ENCODE results near the gene NOL7.

Gene NOL7

DNA sequence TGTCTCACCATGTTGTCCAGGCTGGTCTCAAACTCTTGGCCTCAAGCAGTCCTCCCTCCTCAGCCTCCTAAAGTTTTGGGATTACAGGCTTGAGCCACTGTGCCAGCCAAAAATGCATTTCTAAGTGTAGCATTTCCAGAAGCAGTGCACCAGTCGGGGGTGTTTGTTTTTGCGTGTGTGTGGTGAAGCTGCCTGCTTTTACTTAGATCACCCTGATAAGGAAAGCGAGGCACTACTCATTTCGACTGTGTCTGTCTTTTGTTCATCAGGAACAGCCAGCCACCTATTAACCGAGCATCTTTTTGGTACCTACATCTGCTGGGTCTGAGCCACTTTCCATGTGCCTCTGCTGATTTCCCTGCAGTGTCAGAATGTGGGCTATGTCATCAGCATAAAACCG lies 22.0 kb upstream of the NOL7 start:
- H3K4me3 ChIP-seq (replicated peaks; ENCODE audit: low read depth, low read length): no peak overlapping the region
- no peak for TF ChIP-seq CTCF (IDR thresholded peaks at IDR 0.05; ENCODE audit: low read depth, low read length, missing control alignments)
- DNase-seq (ENCODE audit: extremely low read depth, low read depth): no peak

DNA sequence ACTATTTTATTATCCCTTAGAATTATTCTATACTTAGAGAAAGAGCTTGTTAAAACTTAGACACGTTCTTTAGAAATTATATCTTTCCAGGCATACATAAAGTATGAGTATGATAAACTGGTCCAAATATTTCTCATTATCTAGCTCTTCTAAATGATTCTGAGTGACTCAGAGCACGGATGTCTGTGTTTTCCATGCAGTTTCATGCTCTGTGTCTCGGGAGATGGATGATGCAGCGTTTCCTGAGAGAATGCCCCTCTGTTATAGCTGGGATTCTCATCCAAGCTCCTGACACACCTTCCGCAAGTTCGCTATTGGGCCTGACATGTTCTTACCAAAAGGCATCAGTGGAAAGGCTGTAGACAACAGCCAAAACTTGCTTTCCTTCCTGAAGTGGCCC lies 21.4 kb upstream of the NOL7 start:
- no peak for DNase-seq (ENCODE audit: extremely low read depth, low read depth)
- TF ChIP-seq CTCF (IDR thresholded peaks at IDR 0.05; ENCODE audit: low read depth, low read length, missing control alignments): no peak
- H3K4me3 ChIP-seq (replicated peaks; ENCODE audit: low read depth, low read length): no peak overlapping the region

DNA sequence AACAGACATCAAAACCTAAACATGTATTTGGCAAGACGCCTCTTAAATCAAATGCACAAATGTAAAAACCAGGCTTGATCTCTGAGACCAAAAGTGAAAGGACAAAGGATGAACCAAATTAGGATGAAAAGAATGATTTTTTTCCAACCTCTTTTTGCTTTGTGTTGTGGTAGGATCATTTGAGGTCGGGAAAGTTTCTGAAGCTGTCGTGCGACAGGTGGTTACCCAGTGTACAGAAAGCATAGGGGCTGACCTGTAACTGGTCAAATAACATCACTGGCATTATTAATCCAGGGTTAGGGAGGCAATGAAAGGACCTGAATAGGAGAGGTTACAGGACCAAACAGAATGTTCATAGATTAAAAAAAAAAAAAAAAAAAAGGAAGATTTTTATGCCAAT lies 18.1 kb upstream of the NOL7 start:
- H3K4me3 ChIP-seq (replicated peaks; ENCODE audit: low read depth, low read length): no peak overlapping the region
- no peak for TF ChIP-seq CTCF (IDR thresholded peaks at IDR 0.05; ENCODE audit: low read depth, low read length, missing control alignments)
- no peak for DNase-seq (ENCODE audit: extremely low read depth, low read depth)

DNA sequence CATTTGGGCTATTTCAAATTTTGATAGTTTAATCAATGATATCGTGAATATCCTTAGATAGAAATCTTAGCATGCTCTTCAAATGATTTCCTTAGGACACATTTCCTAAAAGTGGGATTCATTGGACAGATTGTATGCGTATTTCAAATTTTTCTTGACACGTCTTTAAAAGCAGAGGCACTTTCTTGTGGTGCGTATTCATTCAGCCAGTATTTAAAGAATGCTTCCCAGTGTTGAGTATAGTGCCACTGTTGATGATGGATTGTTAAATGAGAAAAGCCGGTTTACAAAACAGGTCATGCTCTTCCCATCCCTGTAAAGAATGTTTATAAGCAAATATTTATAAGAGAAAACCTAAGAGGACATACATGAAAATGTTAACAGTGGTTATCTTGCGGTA lies 15.1 kb upstream of the NOL7 start:
- TF ChIP-seq CTCF (IDR thresholded peaks at IDR 0.05; ENCODE audit: low read depth, low read length, missing control alignments): no peak
- no peak overlapping the region for H3K4me3 ChIP-seq (replicated peaks; ENCODE audit: low read depth, low read length)
- DNase-seq (ENCODE audit: extremely low read depth, low read depth): no peak

DNA sequence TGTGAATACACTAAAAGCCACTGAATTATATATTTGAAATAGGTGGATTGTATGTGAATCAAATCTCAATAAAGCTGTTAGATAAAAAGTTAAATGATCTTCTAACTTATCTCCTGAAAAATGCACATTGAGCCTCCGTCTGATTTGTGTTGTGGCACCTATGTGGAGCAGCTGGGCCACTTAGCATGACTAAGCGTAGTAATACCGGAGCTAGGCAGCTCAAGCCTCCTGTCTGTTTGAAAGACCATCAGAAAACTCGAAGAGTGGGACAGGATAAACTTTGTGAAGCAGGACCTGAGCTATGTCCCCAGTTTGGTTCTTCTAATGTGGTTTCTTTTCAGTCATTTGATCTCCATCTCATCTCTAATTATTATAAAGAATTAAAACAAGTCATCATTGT lies 11.0 kb upstream of the NOL7 start:
- TF ChIP-seq CTCF (IDR thresholded peaks at IDR 0.05; ENCODE audit: low read depth, low read length, missing control alignments): no peak
- DNase-seq (ENCODE audit: extremely low read depth, low read depth): no peak
- no peak overlapping the region for H3K4me3 ChIP-seq (replicated peaks; ENCODE audit: low read depth, low read length)

DNA sequence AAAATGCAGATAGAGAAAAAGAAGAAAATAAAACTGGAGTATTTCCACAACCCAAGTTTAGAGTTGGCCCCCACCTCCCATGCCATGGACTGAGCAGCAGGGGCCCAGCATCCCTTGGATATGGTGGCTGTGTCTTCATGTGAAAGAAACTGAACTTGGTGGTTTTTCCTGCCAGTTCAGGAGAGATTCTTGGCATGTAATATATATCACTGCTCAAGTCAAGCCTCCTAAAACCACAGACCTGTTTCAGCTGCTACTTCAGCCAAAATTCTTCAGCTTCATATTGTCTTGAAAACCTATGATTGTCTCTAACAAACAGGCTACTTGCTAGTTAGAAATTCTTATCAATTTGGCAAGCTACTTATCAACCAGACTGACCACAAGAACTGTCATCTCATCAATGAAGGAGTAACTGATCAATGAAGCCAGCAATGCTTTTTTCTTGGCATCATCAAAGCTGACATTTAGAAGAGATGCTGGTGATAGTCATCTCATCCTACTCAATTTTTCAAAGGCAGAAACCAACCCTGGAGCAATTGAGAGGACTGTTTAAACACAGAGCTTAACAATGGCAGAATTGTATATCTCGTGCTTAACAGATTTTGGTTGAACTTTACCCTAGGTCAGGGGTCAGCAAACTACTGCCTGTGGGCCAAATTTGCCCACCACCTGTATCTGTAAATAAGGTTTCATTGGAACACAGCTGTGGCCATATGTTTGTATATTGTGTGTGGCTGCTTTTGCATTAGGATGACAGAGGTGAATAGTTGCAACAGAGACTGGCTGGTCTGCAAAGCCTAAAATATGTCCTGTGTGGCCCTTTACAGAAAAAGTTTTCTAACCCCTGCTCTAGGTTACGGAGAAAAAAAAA lies 10.4 kb upstream of the NOL7 start:
- H3K4me3 ChIP-seq (replicated peaks; ENCODE audit: low read depth, low read length): no peak overlapping the region
- no peak for DNase-seq (ENCODE audit: extremely low read depth, low read depth)
- no peak for TF ChIP-seq CTCF (IDR thresholded peaks at IDR 0.05; ENCODE audit: low read depth, low read length, missing control alignments)

- no peak for TF ChIP-seq CTCF (IDR thresholded peaks at IDR 0.05; ENCODE audit: low read depth, low read length, missing control alignments)
- DNase-seq (ENCODE audit: extremely low read depth, low read depth): no peak
- no peak overlapping the region for H3K4me3 ChIP-seq (replicated peaks; ENCODE audit: low read depth, low read length)
These were observed 9.5 kb upstream of the NOL7 start for GRCh38 chr6:13605634-13606033.
